DMS 273 (cell line): Measurements from ENCODE around the gene VPS52.

Experiments used
- DNase-seq: peaks from one replicate; lab custom pipeline; 2025; ENCODE audit not compliant: unreplicated experiment; lab: John Stamatoyannopoulos, UW

VPS52 gene, protein sequence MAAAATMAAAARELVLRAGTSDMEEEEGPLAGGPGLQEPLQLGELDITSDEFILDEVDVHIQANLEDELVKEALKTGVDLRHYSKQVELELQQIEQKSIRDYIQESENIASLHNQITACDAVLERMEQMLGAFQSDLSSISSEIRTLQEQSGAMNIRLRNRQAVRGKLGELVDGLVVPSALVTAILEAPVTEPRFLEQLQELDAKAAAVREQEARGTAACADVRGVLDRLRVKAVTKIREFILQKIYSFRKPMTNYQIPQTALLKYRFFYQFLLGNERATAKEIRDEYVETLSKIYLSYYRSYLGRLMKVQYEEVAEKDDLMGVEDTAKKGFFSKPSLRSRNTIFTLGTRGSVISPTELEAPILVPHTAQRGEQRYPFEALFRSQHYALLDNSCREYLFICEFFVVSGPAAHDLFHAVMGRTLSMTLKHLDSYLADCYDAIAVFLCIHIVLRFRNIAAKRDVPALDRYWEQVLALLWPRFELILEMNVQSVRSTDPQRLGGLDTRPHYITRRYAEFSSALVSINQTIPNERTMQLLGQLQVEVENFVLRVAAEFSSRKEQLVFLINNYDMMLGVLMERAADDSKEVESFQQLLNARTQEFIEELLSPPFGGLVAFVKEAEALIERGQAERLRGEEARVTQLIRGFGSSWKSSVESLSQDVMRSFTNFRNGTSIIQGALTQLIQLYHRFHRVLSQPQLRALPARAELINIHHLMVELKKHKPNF

DNA sequence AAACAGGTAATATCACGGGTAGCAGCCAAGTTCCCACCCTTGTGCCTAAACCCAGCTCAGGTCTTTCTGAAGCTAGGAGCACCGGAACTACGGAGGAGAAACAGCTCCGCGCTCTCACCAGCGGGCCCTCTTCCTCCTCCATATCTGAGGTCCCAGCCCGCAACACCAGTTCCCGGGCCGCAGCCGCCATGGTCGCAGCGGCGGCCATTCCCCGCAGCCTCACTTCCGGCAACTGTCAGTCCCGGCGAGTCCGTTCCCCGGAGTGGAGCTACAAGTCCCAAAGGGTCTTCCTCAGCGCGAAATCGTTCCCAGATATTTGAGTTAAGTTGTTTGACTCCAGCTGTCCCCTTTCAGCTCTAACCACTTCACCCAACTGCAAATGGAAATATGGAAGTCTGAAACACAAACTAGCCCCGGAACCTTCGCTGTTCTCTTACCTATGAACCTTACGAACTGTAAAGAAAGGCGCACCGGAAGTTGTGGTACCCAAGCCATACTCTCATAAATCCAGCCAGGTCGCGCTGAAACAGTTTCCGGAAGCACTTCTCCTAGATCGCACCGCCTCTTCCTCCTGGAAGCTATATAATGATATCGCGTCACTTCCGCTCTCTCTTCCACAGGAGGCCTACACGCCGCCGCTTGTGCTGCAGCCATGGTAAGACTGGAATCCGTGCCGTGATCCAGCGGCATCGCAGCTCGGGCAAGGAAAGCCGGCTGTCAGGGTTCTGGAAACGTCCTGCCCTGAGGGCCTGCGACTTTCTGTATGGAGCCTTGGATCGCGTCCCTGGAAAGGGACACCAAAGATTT is at the start of gene VPS52, which contains the start of gene RPS18:
VPS52 (minus strand) TSS at position 409 of the 807 bp plus-strand sequence; CDS start at position 208, 201 bp downstream.
RPS18 (plus strand) TSS at position 608 of the 807 bp plus-strand sequence; CDS start at position 653, 45 bp downstream.
- peak; percentile 99 for DNase-seq

DNA sequence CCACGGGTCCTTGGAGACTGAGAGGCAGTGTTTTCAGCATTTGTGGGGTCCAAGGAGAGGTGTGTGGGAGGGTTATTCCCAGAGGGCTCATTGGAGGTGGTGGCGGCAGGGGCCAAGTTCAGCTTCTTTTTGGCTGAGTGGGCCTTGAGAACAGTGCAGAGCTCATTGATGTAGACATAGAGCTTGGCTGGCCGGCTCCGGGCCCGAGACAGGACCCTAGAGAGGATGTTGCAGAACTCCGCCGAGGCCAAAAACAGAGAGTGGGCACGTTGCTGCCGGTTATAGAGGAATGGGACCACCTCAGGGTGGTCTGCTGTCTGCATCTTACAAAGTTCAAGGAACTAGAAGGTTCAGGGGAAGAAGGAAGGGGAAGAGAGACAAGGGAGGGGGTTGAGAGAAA is 49.6 kb upstream of the VPS52 start:
- DNase-seq, result no peak

DNA sequence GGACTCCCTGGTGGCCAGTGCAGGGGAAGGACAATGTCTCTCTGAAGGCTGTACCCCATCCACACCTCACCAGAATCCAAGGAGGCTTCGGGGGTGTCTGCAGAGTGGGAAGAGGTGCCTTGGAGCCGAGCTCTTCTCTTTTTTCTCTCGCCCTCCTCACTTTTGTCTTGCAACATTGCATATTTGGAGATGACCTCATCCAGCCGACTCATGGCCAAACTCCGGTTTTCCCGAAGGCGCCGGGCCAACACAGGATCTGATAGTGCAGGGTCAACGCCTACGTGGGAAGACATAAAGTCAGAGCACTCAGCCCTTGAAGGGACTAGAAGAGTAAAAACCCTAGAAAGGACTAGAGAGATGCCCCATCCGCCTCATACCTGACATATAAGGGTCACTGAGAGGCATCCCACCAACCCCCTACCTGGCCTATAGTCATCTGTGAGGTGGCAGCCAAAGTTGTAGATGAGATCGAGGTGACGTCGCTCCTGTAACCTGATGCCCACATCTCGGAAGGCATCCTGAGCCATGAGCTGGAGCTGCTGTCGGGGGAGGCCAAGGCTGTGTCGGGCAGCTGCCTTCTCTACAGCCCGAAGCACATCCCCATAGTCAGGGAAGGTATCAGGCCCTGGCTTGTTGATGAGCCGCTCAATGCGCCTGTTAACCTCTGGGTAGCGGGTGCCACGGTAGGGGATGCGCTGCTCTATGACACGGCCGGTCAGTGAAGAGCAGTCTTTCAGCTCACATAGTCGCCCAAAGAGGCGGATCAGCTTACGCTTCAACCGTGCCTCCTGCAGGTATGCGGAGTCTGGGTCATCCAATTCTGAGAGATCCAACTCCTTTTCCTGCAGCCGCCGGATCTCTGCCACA is 48.9 kb upstream of the VPS52 start:
- peak; percentile 45 for DNase-seq

DNA sequence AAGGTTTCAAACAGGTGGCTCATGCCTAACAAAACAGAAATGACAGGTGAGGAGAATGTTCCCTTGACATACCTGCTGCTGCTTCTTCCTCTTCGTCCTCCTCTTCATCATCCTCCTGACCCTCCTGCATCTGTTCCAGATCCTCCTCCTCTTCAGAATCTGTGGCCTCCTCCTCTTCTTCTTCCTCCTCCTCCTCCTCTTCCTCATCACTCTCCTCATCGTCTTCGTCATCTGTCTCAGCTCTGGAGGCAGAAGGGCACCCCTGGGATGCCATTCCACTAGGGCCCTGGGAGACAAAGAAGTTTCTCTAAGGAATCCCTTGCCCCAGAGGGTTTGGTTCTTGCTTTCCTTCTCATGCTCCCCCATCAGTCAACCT is 48.3 kb upstream of the VPS52 start:
- no peak for DNase-seq

DNA sequence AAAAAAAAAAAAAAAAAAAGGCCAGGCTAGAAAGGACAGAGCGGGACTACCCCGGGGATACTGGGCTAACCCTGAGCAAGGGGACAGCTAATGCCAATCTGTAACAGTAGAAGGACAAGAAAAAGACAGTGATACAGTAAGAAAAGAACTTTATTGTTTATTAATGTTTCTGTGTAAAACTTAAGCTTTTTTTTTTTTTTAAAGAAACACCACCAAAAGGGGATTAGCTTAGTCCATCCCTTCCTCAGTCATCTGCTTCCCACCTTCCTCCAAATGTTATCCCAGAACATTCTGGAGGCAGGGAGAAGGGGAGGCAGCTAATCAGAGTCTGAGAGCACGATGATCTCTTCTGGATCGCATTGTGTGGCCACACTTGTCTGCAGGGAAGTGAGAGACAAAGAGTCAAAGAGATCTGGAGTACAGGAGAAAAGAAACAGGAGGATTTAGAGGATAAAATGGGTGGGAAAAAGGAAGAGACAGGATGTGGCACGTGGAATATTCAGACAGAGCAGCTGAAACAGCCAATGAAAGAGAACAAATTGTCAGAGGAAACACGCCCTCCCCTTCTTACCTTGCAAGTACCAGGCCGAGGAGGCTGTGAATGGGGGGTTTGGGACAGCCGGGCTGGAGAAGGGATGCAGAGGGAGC is 46.9 kb upstream of the VPS52 start:
- DNase-seq, result no peak

DNA sequence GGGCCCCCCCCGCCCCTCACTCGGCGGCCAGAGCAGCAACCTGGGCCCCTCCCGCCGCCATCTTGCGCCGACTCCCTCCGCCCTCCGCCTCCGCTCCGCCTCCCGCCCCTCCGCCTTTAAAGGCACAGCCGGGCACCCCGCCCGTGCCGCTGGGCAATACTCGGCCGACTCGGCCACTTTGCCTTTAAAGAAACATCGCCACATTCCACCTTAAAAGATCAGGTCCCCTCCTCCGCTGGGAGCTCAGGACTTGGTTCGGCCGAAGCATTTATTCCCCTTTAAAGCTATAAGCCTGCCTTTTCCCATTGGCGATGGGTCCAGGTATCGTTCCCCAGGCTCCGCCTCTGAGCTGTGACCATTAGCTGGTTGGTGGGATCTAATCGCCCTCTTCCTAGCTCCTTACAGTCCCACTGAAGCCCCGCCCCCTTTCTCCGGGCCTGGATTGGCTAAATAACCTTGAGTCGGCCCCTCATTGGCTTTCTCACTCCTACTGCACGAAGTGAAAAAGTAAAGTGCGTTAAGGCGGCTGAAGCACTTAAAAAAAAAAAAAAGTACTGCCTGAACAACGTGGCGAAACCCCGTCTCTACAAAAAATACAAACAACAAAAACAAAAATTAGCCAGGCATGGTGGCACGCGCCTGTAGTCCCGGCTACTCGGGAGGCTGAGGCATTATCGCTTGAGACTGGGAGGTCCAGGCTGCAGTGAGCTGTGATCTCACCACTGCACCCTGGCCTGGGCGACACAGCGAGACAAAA is 46.2 kb upstream of the VPS52 start, which contains the start of gene ZBTB22:
ZBTB22 (minus strand) TSS at position 76 of the 757 bp plus-strand sequence. CDS start 828 bp downstream, outside the sequence.
- DNase-seq, result peak; percentile 99

DNA sequence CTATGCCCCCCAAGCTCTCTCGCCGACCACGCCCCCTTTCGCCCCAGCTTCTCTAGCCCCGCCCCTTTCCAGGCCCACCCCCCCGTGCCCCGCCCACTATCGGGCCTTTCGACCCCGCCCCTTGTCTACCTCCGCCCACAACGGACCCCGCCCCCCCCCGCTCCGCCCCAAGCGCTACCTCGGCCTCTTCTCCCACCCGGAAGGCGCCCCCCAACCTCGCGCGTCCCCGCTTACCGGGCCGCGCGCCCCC is 45.7 kb upstream of the VPS52 start:
- DNase-seq, result no peak

DNA sequence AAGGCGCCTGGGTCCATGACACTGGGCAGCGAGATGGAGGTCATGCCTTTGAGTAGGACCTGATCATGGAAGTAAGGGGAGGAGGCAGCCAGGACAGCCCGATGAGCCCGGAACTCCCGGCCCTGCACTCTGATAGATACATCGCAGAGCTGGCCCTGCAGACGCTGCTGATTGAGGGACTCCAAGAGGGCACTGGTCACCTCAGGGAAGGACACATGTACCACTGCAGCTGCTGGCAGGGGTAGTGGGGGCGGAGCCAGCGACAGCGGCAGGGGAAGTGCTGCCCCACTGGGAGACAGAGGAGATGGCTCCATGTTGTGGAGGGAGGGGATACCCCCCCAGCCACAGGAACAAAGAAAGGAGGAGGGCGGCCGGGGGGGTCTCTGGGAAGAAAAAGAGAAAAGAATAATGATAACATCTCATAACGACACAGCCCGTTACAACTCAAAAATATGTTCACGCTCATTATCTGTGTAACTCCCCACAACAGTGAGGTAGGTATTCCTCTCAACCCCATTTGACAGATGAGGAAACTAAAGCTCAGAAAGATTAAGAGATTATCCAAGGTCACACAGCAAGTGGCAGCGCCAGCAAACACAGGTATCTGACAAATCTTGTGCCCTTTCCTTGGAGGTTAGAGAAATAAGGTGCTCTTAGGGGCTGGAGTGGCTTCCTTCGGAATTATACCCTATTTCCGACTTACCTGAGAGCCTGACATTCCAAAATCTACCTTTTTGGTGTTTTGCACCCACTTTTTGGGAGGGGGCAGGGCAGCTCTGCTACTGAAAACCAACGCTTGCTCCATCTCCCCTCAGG is 45.1 kb upstream of the VPS52 start:
- DNase-seq, result no peak

DNA sequence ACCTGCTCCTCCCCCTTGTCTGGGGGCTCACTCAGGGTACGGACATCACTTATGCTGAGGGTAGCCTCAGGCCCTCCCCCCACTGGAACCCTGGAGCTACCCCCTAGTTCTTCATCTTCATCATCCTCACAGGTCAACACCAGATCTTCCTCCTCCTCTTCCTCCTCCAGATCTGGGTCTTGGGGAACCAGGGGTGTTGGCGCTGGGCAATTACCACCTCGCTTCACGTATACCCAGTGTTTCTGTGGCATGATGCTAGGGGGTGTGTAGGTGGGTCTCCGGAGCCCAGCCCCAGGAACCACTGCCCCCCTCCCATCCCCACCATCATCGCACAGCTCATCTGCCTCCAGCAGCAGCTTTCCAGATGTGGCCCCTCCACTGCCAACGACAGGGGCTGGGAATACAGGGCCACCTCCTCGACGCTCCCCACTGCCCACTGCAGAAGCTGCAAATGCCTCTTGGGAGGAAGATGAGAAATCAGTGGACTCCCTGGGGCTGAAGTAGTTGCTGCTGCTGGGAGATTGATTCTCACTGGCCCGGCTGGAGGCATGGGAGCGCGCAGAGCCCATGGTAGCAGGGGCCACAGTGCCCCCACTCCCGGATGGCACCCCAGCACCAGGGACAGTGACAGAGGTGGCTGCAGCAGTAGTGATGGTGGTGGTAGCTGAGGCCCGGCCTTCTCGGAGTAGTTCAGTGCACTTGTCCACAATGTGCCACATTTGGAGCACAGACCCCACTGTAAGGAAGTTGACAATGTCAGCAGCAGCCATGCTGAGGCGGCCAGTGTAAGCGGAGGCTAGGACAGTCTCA is 44.3 kb upstream of the VPS52 start:
- no peak for DNase-seq

DNA sequence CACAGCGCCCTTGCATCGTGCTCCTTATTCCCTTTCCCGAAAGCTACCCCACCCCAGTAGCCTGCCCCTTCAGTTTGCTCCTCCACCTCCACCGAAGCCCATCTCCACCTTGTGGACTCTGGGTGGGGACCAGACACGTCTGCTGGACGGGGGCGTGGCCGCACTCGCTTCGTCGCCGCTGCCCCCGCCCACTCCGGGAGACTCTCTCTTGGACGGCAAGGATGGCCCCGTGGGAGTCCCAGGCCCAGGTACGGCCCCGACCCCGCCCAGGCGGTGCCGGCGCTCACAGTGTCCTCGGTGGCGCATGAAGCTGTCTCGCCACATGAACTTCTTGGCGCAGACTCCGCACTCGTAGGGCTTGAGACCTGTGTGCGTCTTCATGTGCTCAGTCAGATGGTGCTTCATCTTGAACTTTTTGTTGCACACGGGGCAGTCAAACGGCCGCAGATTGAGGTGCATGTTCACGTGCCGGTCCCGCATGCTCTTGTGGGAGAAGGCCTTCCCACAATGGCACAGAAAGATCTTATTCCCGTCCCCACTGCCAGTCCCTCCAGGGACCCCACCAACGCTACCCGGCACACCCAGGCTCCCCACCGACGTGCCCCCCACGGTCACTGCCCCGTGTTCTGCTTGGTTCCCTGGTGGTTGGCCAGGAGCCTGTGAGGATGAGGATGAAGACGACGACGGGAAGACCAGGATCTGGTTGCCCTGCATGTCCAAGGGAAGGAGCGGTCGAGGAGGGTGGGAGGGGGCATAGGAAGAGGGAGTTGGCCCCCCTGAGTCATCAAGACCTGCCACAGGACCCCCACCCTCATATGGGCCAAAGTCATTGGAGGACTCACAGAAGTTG is 43.5 kb upstream of the VPS52 start:
- no peak for DNase-seq

DNA sequence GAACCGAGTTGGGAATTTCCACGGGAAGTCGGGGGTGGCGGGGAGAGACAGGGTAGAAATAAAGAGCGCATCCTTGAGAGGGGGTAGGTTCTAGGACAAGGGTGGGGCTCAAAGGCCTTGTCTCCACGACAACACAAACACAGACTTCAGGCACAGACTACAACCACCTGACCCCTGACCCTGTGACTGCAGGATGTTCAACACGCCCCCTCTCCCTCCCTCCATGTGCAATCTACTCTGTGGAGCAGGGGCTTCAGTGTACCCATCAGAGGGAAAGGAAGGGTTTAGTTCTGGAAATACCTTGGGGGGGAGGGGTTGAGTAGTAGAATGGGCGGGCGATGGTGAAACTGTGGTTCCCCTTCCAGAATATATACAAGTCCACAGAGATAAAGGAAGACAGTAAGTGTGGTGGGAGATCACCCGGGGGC is 42.9 kb upstream of the VPS52 start:
- DNase-seq, result peak; percentile 59

DNA sequence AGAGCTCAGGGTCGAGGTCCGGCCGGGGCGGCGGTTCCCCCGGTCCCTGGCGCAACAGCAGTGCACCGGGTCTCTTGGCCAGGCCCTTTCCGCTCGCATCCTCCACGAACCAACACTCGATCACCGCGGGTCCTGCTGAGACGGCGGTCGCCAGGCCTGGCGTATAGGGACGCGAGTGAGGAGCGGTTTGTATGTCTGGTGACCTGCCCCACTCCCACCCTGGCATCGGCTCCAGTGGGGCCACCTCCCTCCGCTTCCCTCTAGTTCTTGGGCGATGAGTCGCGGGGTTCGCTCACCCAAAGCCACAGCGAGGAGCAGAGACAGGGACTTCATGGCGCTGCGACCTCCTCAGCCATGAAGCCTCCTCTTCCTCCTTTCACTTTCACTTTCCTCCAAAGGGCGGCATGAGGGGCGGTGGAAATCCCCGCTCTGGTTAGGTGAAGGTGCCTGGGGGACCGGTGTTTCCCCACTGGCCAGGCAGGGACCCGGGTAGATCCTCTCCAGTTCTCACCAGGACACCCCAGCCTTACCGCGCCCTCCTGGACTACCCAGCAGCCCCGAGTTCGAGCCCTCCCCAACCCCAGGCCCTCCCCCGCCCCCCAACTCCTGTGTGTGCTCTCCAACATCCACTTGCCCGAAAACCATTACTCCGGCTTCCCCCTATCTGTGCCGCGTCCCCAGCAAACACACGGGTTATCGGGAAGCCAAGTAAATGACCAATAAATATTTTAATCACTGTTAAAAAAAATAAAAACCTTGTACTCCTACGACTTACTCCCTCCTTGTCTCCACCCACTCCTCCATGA is 42.2 kb upstream of the VPS52 start, which contains the start of gene TAPBP:
TAPBP (minus strand) TSS at position 370 of the 806 bp plus-strand sequence; CDS start at position 333, 37 bp downstream.
- peak; percentile 77 for DNase-seq

DNA sequence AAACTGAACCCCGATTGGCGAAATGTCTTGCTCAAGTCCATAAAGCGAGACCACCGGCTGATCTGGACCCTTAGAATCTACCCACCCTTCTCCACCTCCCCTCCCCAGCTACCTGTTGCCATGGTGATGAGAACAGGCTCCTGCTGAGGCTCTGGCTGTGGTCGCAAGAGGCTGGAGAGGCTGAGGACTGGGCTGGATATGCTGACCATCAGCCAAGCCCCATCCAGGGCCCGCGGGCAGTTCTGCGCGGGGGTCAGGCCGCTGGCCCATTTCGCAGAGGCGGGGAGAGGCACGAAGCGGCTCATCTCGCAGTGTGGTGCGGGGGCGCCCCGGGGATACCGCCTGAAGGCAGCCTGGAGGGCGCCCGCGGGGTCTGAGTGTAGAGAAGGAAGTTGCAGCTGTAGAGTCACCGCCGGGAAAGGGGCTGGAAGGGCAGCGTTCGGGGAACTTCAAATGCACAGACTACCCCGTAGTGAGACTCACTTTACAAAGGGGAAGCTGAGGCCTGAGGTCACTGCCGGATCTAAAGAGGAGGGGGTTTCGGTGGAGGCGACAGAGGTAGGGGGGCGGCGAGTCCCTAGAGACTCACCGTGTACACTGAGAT is 41.5 kb upstream of the VPS52 start:
- peak; percentile 56 for DNase-seq

DNA sequence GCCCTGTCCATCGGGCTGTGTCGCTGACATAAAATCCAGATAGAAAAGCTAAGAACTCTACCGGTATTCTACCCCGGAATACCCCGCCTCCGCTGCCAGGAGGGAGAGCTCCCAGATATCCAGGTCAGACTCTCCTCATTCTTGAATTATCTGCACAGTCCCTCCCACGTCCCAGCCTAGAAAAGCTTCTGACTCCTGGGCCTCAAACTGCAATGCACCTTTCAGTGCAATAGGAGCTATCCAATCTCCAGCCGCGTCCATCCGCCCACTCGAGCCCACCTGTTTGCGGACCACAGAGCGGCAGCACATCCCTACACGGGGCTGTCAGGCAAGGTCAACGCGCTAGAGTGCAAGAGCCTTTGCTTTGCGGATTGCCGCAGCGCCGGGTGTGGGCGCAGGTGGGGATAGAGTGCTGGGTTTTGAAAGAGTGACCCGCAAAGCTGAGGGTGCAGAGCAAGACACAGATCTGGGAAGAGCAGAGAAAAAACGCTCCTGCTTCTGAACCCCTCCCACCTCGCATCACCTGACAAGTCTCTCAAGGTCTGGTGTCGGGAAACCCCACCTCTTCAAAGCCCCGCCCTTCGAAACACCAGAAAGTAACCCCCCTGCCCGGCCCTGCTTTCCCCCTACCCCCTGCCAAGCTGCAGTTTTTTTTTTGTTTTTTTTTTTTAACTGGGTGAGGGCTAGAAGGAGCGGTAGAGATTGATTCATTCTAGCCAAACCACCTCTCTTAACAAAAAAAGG is 40.9 kb upstream of the VPS52 start:
- peak; percentile 80 for DNase-seq

DNA sequence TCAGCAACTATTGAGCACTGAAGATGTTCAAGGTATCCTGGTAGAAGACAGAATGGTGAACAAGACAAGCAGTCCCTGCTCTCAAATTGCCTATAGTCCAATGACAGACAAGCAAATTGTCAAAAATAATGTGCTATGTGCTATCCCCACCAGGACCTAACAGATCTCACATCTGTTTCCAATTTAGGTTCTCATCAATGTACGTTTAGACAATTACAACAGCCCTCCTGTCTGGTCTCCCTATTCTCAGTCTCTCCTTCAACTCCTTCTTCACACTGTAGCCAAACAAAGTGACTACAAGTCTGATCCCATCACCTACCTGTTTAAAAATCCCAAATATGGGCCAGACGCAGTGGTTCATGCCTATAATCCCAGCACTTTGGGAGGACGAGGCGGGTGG is 34.7 kb upstream of the VPS52 start:
- no peak for DNase-seq
